Stomach (tissue), 9 donors: ENCODE measurements around the gene GPR62. TPM values are rescaled to one million over a fixed set of nuclear protein-coding genes. Genes with fewer than 3 reads are reported as not detected.

Experiments used
- DNase-seq, 2 donors: peaks; one replicate each; pipeline versions ENCODE4 v3.0.0 to v3.0.0-alpha.2; 2013 to 2019
- H3K27ac ChIP-seq, 5 donors: fragments of 200-600 bp in 4 of 5; sonication (generic) in 4 of 5; one replicate each; pipeline ENCODE4 v1.5.1; 2013 to 2019; ENCODE audit warnings: mild to moderate bottlenecking in 1 of 5, moderate library complexity in 1 of 5
- H3K27me3 ChIP-seq, 3 donors: fragments of 200-600 bp; sonication (generic); one replicate each; pipeline ENCODE4 v1.5.1; 2017 to 2019; ENCODE audit warnings: mixed run types in 1 of 3
- H3K36me3 ChIP-seq, 4 donors: fragments of 200-600 bp; sonication (generic); 1 replicate in 3 of 4; 2 replicates in 1 of 4; pipeline ENCODE4 v1.5.1; 2016 to 2019
- H3K4me1 ChIP-seq, 4 donors: fragments of 200-600 bp; sonication (generic); one replicate each; pipeline ENCODE4 v1.5.1; 2016 to 2019
- H3K4me3 ChIP-seq, 4 donors: fragments of 200-600 bp; sonication (generic) in 3 of 4; one replicate each; pipeline ENCODE4 v1.5.1; 2016 to 2019; ENCODE audit warnings: mild to moderate bottlenecking in 1 of 4
- H3K9me3 ChIP-seq, 4 donors: fragments of 200-600 bp; sonication (generic); one replicate each; pipeline ENCODE4 v1.5.1; 2016 to 2019
- CTCF ChIP-seq, 7 experiments: fragments of 450-650 bp in 4 of 7; fragments of 200-600 bp in 3 of 7; sonication (generic) in 3 of 7; IDR thresholded peaks; one replicate each; pipeline ENCODE4 v1.5.1; 2016 to 2019; ENCODE audit warnings: antibody characterized with exemption in 7 of 7, control low read depth in 2 of 7, mild to moderate bottlenecking in 1 of 7
- EP300 ChIP-seq: sonication (generic); formaldehyde crosslinking; IDR thresholded peaks from one replicate; pipeline ENCODE4 v1.6.1; 2017; ENCODE audit warnings: antibody characterized with exemption
- POLR2A ChIP-seq, 4 donors: fragments of 450-650 bp; IDR thresholded peaks; one replicate each; pipeline ENCODE4 v1.6.1; 2016; ENCODE audit warnings: antibody characterized with exemption in 4 of 4, control low read depth in 2 of 4, mild to moderate bottlenecking in 1 of 4, moderate library complexity in 1 of 4
- POLR2AphosphoS5 ChIP-seq, 3 donors: sonication (generic); formaldehyde crosslinking; IDR thresholded peaks; one replicate each; pipeline ENCODE4 v1.6.1; 2016; ENCODE audit warnings: antibody characterized with exemption in 3 of 3
- WGBS, 5 donors: extraction: QIAGEN DNeasy Blood & Tissue Kit in 3 of 5; methylation state at CpG; one replicate each; pipeline versions ENCODE4 v1.1.5 to v1.1.7; 2013 to 2018; 5-methylcytosine and 5-hydroxymethylcytosine counted together
- intact Hi-C: fragments of 100-400 bp; cut with DNase I; formaldehyde crosslinking; loops from one replicate; pipeline ENCODE4 v1.15.1; 2023; ENCODE audit warnings: low total_unique reads
- polyA plus RNA-seq, 3 donors: library from polyadenylated mRNA; stranded (reverse); fragments of 200-250 nt; gene quantifications; one replicate each; pipeline ENCODE4 v1.2.3, GENCODE V29; 2013
- total RNA-seq, 5 donors: library from RNA; depleted of rRNA; stranded (reverse); fragments of >200 nt; gene quantifications; one replicate each; pipeline versions ENCODE4 v1.1.0 to v1.2.3, GENCODE V29; 2014 to 2016
- donor health status: healthy with polysubstance abuse.
- donor health status: Bipolar disorder and iron deficiency.
- donor health status: healthy.

Gene GPR62
- total and polyA plus RNA-seq, 8 donors = 0.25 TPM; not detected in 7

- Histone ChIP-seq H3K36me3 (peaks cover 0 to 41% (median 35%) of the 10 kb centered on the region in 4 donors), H3K27ac (no peak overlapping the region), H3K4me3 (no peak overlapping the region), H3K9me3 (no peaks in the 10 kb centered on the region), H3K27me3 (peaks cover 0 to 20% (median 0%) of the 10 kb centered on the region in 3 donors), H3K4me1 (peaks cover 16 to 33% (median 22%) of the 10 kb centered on the region in 4 donors)
- no peak for TF ChIP-seq EP300
- no peak for TF ChIP-seq POLR2A (IDR thresholded peaks at IDR 0.05)
- TF ChIP-seq POLR2AphosphoS5 (IDR thresholded peaks at IDR 0.05) = no peak
- TF ChIP-seq CTCF (IDR thresholded peaks at IDR 0.05) = no peak
- 91 to 99% (median 96%) methylated on average over 12 to 15 of the region's 15 CpGs for WGBS, 5 donors
- DNase-seq = no peak
- intact Hi-C loops = no loop called here
Observed at GRCh38 chr3:51957520-51958205, 2.5 kb downstream of the GPR62 start.

GRCh38 chr3:51958603-51959521, 3.7 kb downstream of the GPR62 start:
- Histone ChIP-seq H3K9me3 (no peaks in the 10 kb centered on the region), H3K4me1 (peaks cover 16 to 45% (median 28%) of the 10 kb centered on the region in 4 donors), H3K4me3 (no peak overlapping the region), H3K27ac (no peak overlapping the region), H3K27me3 (peaks cover 0 to 20% (median 0%) of the 10 kb centered on the region in 3 donors), H3K36me3 (peaks cover 0 to 41% (median 35%) of the 10 kb centered on the region in 4 donors)
- 91 to 95% (median 93%) methylated on average over 18 to 20 of the region's 20 CpGs for WGBS, 5 donors
- intact Hi-C loops = no loop called here
- no peak for DNase-seq
- TF ChIP-seq EP300 (no peak), CTCF (IDR thresholded peaks at IDR 0.05) (no peak), POLR2AphosphoS5 (IDR thresholded peaks at IDR 0.05) (no peak), POLR2A (IDR thresholded peaks at IDR 0.05) (no peak)

GRCh38 chr3:51959651-51960050, 4.5 kb downstream of the GPR62 start:
- H3K27me3 ChIP-seq = peaks cover 0 to 20% (median 0%) of the 10 kb centered on the region in 3 donors
- no peaks in the 10 kb centered on the region for H3K9me3 ChIP-seq
- H3K27ac ChIP-seq = no peak overlapping the region
- no peak overlapping the region for H3K4me3 ChIP-seq
- TF ChIP-seq CTCF (IDR thresholded peaks at IDR 0.05) (no peak), EP300 (no peak), POLR2AphosphoS5 (IDR thresholded peaks at IDR 0.05) (no peak), POLR2A (IDR thresholded peaks at IDR 0.05) (no peak)
- H3K36me3 ChIP-seq = peaks cover 0 to 41% (median 35%) of the 10 kb centered on the region in 4 donors
- 96 to 98% (median 97%) methylated on average over 7 of the region's 7 CpGs for WGBS, 5 donors
- intact Hi-C loops = no loop called here
- peaks cover 16 to 53% (median 34%) of the 10 kb centered on the region in 4 donors for H3K4me1 ChIP-seq
- DNase-seq = no peak

- whole genome bisulfite sequencing, 5 donors = 85 to 93% (median 86%) methylated on average over 10 of the region's 10 CpGs
- intact Hi-C loops = no loop called here
- no peak for DNase-seq
- Histone ChIP-seq H3K4me3 (no peak overlapping the region), H3K36me3 (peaks cover 0 to 41% (median 35%) of the 10 kb centered on the region in 4 donors), H3K4me1 (peaks cover 17 to 54% (median 38%) of the 10 kb centered on the region in 4 donors), H3K9me3 (no peaks in the 10 kb centered on the region), H3K27ac (no peak overlapping the region), H3K27me3 (peaks cover 0 to 14% (median 0%) of the 10 kb centered on the region in 3 donors)
- no peak for TF ChIP-seq CTCF (IDR thresholded peaks at IDR 0.05)
- TF ChIP-seq EP300 = no peak
- TF ChIP-seq POLR2A (IDR thresholded peaks at IDR 0.05) = no peak
- TF ChIP-seq POLR2AphosphoS5 (IDR thresholded peaks at IDR 0.05) = no peak
Observed at GRCh38 chr3:51960386-51960785, 5.2 kb downstream of the GPR62 start.
